Adrenal gland (tissue), 5 donors: Measurements from ENCODE around the gene RADIL.

Experiments used
- CTCF ChIP-seq, 6 experiments: fragments of 450-650 bp in 4 of 6; fragments of 200-600 bp in 2 of 6; sonication (generic) in 1 of 6; IDR thresholded peaks; 1 replicate in 5 of 6; 2 replicates in 1 of 6; pipeline versions ENCODE4 v1.5.1 to v1.8.0; 2016 to 2021; ENCODE audit warnings: antibody characterized with exemption in 6 of 6, mild to moderate bottlenecking in 2 of 6, moderate library complexity in 1 of 6
- POLR2A ChIP-seq, 2 donors: fragments of 450-650 bp; IDR thresholded peaks; one replicate each; pipeline ENCODE4 v1.6.1; 2017; ENCODE audit warnings: antibody characterized with exemption in 2 of 2, mild to moderate bottlenecking in 2 of 2, moderate library complexity in 1 of 2
- donor health status: DM: no; HTN: no; CAD: no.

- TF ChIP-seq CTCF (IDR thresholded peaks at IDR 0.05) (no peak), POLR2A (IDR thresholded peaks at IDR 0.05) (no peak)
Observed at GRCh38 chr7:4803397-4804241, 79.9 kb downstream of the RADIL start.
